Measurements from ENCODE around the gene AMOT.

GRCh38 chrX:112808007-112808406, 32.6 kb downstream of the AMOT start:
- TF ChIP-seq, protein P1, sequence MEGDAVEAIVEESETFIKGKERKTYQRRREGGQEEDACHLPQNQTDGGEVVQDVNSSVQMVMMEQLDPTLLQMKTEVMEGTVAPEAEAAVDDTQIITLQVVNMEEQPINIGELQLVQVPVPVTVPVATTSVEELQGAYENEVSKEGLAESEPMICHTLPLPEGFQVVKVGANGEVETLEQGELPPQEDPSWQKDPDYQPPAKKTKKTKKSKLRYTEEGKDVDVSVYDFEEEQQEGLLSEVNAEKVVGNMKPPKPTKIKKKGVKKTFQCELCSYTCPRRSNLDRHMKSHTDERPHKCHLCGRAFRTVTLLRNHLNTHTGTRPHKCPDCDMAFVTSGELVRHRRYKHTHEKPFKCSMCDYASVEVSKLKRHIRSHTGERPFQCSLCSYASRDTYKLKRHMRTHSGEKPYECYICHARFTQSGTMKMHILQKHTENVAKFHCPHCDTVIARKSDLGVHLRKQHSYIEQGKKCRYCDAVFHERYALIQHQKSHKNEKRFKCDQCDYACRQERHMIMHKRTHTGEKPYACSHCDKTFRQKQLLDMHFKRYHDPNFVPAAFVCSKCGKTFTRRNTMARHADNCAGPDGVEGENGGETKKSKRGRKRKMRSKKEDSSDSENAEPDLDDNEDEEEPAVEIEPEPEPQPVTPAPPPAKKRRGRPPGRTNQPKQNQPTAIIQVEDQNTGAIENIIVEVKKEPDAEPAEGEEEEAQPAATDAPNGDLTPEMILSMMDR (IDR thresholded peaks at IDR 0.05; ENCODE audit: low read length), result no peak
- no peak for TF ChIP-seq EZH2 (optimal IDR thresholded peaks at IDR 0.05; ENCODE audit: low read depth, low read length)

Data from MM.1S (cell line).